Dendritic cell treated with granulocyte-macrophage colony-stimulating factor and Interleukin-4, amounts not matched to agents 40 ng/mL and 50 ng/mL, for 4 days (primary cell): ENCODE data around the gene SYT1.

Experiments
- H3K27ac Mint-ChIP-seq: one replicate; pipeline ENCODE4 v1.8.0; 2022; ENCODE audit warnings: mild to moderate bottlenecking, mixed read lengths
- H3K27me3 Mint-ChIP-seq: one replicate; pipeline ENCODE4 v1.8.0; 2022; ENCODE audit warnings: mild to moderate bottlenecking, mixed read lengths
- H3K36me3 Mint-ChIP-seq: one replicate; pipeline ENCODE4 v1.8.0; 2022; ENCODE audit warnings: low read depth, mixed read lengths
- H3K4me1 Mint-ChIP-seq: one replicate; pipeline ENCODE4 v1.8.0; 2022; ENCODE audit warnings: low read depth, mixed read lengths
- H3K4me3 Mint-ChIP-seq: one replicate; pipeline ENCODE4 v1.8.0; 2022; ENCODE audit warnings: mild to moderate bottlenecking, moderate library complexity, mixed read lengths
- H3K9me3 Mint-ChIP-seq: one replicate; pipeline ENCODE4 v1.8.0; 2022; ENCODE audit warnings: mixed read lengths
- intact Hi-C: fragments of 100-400 bp; cut with micrococcal nuclease; formaldehyde crosslinking; loops from one replicate; pipeline ENCODE4 v1.15.0; 2022

SYT1 gene

DNA sequence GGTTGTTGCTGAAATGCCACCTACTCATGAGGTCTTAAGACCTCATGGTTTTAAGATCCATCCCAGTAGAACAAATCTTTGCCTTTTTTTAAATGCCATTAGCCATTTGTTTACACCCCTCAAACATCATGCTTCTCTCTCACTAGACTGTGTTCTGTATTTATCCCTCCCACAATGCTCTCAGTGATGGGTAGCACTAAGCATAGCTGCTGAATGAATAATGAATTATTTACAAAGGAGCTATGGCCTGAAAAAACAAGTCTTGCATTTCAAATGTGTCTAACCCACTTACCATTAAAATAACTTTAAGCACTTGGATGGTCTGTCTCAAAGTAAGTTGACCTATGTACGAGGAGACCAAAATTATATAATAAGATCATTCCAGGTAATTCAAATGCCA lies 491.6 kb downstream of the SYT1 start:
- intact Hi-C loops = no loop called here
- Mint-ChIP-seq H3K4me1 (peaks cover 10% of the 10 kb centered on the region), H3K36me3 (no peaks in the 10 kb centered on the region), H3K27ac (no peak overlapping the region), H3K9me3 (no peaks in the 10 kb centered on the region), H3K4me3 (no peak overlapping the region), H3K27me3 (no peaks in the 10 kb centered on the region)

DNA sequence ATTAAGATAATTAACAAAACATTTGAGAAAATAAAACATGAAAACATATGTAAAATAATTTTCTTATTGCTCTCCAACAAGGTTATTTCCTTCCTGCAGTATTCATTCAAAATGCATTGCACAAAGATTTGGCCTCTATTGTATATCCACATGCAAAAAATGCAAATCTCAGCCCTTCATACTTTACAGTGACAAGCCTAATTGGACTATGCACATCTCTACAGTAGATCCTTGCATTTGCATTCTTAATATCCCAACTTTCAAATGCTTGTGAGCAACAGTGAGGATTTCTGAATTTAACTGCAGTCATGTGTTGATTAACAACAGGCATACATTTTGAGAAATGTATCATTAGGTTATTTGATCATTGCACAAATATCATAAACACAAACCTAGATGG lies 492.5 kb downstream of the SYT1 start:
- Mint-ChIP-seq H3K4me3 (no peak overlapping the region), H3K27me3 (no peaks in the 10 kb centered on the region), H3K4me1 (peaks cover 10% of the 10 kb centered on the region), H3K9me3 (no peaks in the 10 kb centered on the region), H3K27ac (no peak overlapping the region), H3K36me3 (no peaks in the 10 kb centered on the region)
- intact Hi-C loops = no loop called here

DNA sequence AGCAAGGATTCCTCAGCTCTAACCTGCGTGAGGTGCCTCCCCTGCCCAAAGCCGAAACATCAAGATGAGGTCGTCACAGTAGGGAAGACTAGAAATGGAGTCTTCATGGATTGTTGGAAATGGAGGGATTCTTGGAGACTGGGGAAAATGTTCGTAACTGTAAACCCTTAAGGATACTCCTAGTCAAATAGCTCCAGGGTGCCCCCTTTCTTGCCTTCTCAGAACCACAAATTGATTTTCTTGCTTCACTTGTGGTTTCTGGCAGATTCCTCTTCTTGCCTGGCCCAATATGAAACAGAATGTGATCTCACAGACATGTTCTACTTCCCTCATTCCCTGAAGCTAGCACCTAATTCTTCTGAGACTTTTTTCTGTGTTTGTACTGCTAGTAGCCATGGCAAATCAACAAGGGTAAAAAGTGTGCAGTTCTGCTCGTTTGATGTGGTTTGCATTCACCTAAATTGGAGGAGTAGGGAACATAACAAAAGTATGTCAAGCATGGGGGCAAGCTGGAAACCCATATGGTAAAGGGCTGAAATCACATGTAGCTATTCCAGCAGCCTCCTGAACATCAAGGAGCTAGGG lies 494.2 kb downstream of the SYT1 start:
- intact Hi-C loops = loop anchor here (1.0 kb wide), 1 partner anchor 11 kb away; no protein-coding TSS in a partner anchor
- H3K4me1 Mint-ChIP-seq = peaks cover 10% of the 10 kb centered on the region
- no peaks in the 10 kb centered on the region for H3K36me3 Mint-ChIP-seq
- peak overlapping the region; percentile 24 for H3K27ac Mint-ChIP-seq
- no peaks in the 10 kb centered on the region for H3K9me3 Mint-ChIP-seq
- no peak overlapping the region for H3K4me3 Mint-ChIP-seq
- H3K27me3 Mint-ChIP-seq = no peaks in the 10 kb centered on the region

DNA sequence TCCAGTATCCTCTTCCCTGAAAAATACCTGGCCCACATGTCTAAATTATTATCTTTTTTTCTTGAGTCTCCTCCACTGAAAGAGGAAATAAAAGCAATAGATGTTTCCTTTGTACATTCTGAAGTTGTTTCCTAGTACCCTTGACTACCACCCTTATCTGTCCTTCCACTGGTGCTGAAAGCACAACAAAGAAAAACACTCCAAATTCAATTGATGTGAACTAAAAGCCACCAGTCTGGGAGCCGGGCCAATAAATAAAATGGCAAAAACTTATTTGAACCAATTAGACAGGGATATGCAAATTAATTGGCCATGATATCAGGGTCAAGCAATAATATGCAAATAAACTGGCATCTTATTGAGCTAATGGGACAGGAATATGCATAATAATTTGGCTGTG lies 495.7 kb downstream of the SYT1 start:
- H3K36me3 Mint-ChIP-seq = no peaks in the 10 kb centered on the region
- peaks cover 10% of the 10 kb centered on the region for H3K4me1 Mint-ChIP-seq
- H3K27me3 Mint-ChIP-seq = no peaks in the 10 kb centered on the region
- H3K27ac Mint-ChIP-seq = no peak overlapping the region
- no peak overlapping the region for H3K4me3 Mint-ChIP-seq
- no peaks in the 10 kb centered on the region for H3K9me3 Mint-ChIP-seq
- intact Hi-C loops = no loop called here

DNA sequence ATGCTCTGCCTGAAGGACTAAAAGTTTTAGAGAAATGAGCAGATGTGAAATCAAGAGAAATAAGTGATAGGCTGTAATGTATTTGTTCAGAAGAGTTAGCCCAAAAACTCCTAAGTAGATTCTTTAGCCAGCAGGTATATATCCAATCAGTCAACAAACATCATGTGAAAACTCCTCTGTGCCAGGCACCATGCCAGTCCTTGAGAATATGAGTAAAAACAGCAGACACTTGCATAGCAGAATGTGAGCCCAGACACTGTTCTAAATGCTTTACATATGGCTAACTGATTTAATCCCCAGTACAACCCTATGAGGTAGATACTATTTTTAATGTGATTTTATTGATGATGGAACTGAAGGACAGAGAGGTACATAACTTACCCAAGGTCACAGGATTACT lies 496.4 kb downstream of the SYT1 start:
- Mint-ChIP-seq H3K27me3 (no peaks in the 10 kb centered on the region), H3K27ac (no peak overlapping the region), H3K9me3 (no peaks in the 10 kb centered on the region), H3K4me1 (peaks cover 10% of the 10 kb centered on the region), H3K36me3 (no peaks in the 10 kb centered on the region), H3K4me3 (no peak overlapping the region)
- intact Hi-C loops = no loop called here

DNA sequence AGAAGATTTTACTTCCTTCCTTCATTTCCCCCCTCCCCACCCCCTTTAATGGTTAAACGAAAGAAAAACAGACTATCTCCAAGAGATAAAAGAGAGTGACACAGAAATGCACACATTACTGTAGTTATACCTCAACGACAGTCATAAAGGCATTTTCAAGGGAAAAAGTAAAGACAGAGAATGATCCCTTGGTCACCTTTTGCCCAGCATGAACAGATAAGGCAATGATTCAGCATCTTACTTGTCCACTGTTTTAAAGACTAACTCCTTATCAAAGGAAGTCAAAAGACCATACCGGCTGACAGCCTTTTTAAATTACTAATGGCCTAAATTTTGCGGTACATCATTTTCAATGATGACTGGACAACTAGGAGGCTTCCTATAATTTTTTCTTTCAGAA lies 499.6 kb downstream of the SYT1 start:
- H3K4me3 Mint-ChIP-seq = no peak overlapping the region
- peaks cover 5% of the 10 kb centered on the region for H3K4me1 Mint-ChIP-seq
- intact Hi-C loops = no loop called here

DNA sequence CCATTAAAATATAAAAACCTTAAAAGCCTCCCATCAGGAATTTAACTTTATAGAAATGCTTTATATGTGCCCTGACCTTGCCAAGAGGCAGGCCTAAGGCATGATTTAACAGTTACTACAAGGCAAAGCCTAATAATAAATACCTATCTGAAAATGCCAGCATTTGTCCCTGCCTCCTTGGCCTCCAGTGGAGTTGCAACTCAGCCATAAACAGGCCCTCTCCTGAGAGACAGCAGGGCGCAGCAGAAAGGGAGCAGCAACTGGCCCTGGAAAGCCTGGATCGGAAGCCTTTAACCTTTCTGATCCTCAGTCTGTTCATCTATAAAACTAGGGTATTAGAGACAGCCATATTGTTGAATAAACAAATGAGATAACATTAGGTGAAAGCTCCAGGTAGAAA lies 501.8 kb downstream of the SYT1 start:
- intact Hi-C loops = no loop called here
- no peaks in the 10 kb centered on the region for H3K27me3 Mint-ChIP-seq
- no peak overlapping the region for H3K27ac Mint-ChIP-seq
- H3K4me3 Mint-ChIP-seq = no peak overlapping the region
- H3K4me1 Mint-ChIP-seq = no peaks in the 10 kb centered on the region
- H3K36me3 Mint-ChIP-seq = no peaks in the 10 kb centered on the region
- no peaks in the 10 kb centered on the region for H3K9me3 Mint-ChIP-seq

More for the DNA sequence above, 499.6 kb downstream of the SYT1 start:
- no peaks in the 10 kb centered on the region for H3K9me3 Mint-ChIP-seq
- no peaks in the 10 kb centered on the region for H3K27me3 Mint-ChIP-seq
- no peaks in the 10 kb centered on the region for H3K36me3 Mint-ChIP-seq
- no peak overlapping the region for H3K27ac Mint-ChIP-seq

DNA sequence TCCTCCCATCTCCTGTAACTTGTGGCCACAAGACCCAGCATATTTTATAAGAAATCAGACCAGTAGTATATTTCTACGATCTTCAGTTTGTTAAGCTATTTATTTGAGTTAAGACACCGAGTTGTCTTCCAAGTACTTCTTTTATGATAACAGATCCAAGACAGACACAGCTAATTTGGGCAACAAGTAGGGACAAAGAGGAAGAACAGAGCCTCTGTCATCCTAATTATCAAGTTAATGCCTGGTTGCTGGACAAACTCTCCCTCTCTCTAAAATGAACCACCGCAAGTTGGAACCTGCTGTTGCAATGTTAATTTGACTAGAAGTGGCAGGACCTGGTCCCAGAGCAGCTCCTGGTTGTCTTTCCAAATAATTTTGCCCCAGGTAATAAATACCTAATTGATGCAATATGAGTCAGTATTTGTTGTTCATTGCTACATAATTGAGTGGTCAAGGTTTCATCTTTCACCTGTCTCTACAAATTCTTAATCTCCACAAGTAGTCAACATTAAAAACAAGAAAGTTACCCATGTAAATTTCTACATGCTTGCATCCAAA lies 502.5 kb downstream of the SYT1 start:
- Mint-ChIP-seq H3K9me3 (no peaks in the 10 kb centered on the region), H3K27ac (no peak overlapping the region), H3K27me3 (no peaks in the 10 kb centered on the region), H3K4me1 (no peaks in the 10 kb centered on the region), H3K36me3 (no peaks in the 10 kb centered on the region), H3K4me3 (no peak overlapping the region)
- intact Hi-C loops = no loop called here

DNA sequence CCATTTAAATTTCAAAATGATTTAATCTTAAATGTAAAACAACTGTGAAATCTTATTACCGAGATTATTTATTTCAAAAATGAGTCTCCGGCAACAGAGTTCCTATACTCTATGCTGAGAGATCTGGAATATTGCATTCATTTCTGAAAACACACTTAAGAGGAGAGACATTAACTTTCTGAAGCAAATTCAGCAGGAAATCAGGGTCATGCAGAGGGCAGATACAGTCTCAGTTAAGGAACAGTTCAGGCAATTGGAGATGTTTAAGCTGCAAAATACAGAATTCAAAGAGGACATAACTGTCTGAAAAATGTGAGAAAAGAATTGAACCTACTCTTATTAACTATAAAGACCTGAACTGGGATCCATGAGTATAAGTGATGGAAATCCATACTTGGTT lies 505.4 kb downstream of the SYT1 start:
- no peak overlapping the region for H3K4me3 Mint-ChIP-seq
- H3K9me3 Mint-ChIP-seq = no peaks in the 10 kb centered on the region
- intact Hi-C loops = loop anchor here (10.0 kb wide), 1 partner anchor 1365 kb away; no protein-coding TSS in a partner anchor
- H3K4me1 Mint-ChIP-seq = no peaks in the 10 kb centered on the region
- H3K27ac Mint-ChIP-seq = no peak overlapping the region
- no peaks in the 10 kb centered on the region for H3K36me3 Mint-ChIP-seq
- no peaks in the 10 kb centered on the region for H3K27me3 Mint-ChIP-seq

DNA sequence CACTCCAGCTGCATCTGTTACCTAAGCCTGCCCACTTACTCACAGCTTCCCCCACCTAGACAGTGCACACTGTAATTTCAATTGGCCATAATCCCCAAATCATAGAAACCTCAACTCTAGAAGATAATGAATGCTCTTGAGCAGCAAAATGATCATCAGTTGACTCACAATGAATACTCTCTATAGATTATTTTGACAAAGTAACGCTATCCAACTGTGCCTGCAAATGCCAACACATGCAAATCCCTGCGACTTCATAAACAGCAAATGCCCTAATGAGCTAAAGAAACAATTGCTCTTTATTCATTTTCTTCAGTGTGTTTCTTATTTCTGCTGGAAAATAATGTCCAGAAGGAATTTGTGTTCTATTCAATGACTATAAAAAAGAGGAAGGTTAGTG lies 506.7 kb downstream of the SYT1 start:
- H3K27ac Mint-ChIP-seq = no peak overlapping the region
- no peak overlapping the region for H3K4me3 Mint-ChIP-seq
- H3K27me3 Mint-ChIP-seq = no peaks in the 10 kb centered on the region
- H3K9me3 Mint-ChIP-seq = no peaks in the 10 kb centered on the region
- intact Hi-C loops = loop anchor here (10.0 kb wide), 1 partner anchor 1366 kb away; no protein-coding TSS in a partner anchor
- H3K4me1 Mint-ChIP-seq = no peaks in the 10 kb centered on the region
- H3K36me3 Mint-ChIP-seq = no peaks in the 10 kb centered on the region

DNA sequence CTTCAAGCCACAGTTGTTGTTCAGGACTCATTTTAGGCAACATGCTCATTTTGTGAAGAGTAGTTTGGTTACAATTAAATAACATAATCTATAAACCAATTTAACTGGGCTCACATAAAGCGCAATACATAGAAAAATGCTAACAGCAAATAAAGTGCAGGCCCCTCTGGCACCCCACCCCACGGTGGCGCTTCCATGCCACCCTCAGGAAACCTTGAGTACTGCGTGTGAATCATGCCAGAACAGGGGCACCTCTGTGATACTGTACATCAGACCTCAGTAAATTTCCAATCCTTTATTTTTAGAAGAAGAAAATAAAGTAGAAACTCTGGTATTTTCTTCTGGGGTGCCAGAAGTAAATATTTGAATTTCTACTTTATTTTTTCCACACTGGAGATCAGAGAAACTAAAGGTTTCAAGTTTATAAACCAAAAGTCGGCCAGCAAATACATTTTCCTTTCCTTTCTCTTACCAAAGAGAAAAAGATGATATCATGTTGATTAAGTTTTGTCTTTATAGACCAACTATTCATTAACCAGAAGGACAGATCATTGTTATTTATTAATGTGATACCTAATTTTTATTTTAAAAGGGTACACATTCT lies 509.4 kb downstream of the SYT1 start:
- Mint-ChIP-seq H3K27ac (no peak overlapping the region), H3K9me3 (no peaks in the 10 kb centered on the region), H3K4me3 (no peak overlapping the region), H3K4me1 (no peaks in the 10 kb centered on the region), H3K27me3 (no peaks in the 10 kb centered on the region), H3K36me3 (no peaks in the 10 kb centered on the region)
- intact Hi-C loops = loop anchor here (2.0 to 10.0 kb wide), 2 partner anchors 1227 to 1369 kb away; no protein-coding TSS in a partner anchor

DNA sequence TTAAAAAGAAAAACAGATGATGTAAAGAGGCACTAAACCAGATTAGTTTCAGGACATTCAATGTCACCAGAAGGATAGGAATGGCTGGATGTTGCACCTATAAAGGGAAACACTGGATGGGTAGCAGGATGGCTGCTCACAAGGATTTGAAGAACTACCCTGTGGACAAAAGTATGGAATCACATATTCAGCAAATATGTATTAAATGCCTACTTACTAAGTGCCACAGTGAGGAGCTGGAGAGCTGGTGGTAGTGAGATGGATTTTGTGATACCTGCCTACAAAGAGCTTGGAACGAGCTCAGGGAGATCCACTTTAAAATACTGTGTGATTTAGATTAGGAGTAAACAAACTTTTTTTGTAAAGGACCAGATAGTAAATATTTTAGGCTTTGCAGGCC lies 510.0 kb downstream of the SYT1 start:
- Mint-ChIP-seq H3K9me3 (no peaks in the 10 kb centered on the region), H3K4me3 (no peak overlapping the region), H3K27ac (no peak overlapping the region), H3K4me1 (no peaks in the 10 kb centered on the region), H3K36me3 (no peaks in the 10 kb centered on the region), H3K27me3 (no peaks in the 10 kb centered on the region)
- intact Hi-C loops = loop anchor here (2.0 to 10.0 kb wide), 2 partner anchors 1228 to 1370 kb away; no protein-coding TSS in a partner anchor

DNA sequence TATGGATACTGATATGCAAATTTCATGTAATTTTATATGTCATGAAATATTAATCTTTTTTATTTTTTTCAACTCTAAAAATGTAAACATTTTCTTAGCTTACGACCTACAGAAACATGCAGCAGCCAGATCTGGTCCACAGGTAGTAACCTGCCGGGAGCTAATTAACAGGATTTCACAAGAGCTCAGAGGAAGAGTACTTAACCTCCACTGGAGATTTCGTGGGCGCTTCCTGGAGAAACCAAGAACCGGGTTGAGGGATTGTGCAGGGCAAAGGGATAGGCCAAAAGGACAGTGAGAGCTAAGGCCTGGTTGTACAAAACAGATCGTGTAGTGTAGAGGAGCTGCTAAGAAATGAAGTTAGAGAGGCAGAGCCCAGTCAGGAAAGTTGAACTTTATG lies 510.5 kb downstream of the SYT1 start:
- H3K4me3 Mint-ChIP-seq = no peak overlapping the region
- H3K4me1 Mint-ChIP-seq = no peaks in the 10 kb centered on the region
- H3K36me3 Mint-ChIP-seq = no peaks in the 10 kb centered on the region
- H3K27ac Mint-ChIP-seq = no peak overlapping the region
- intact Hi-C loops = loop anchor here (2.0 to 10.0 kb wide), 2 partner anchors 1228 to 1370 kb away; no protein-coding TSS in a partner anchor
- no peaks in the 10 kb centered on the region for H3K9me3 Mint-ChIP-seq
- H3K27me3 Mint-ChIP-seq = no peaks in the 10 kb centered on the region

DNA sequence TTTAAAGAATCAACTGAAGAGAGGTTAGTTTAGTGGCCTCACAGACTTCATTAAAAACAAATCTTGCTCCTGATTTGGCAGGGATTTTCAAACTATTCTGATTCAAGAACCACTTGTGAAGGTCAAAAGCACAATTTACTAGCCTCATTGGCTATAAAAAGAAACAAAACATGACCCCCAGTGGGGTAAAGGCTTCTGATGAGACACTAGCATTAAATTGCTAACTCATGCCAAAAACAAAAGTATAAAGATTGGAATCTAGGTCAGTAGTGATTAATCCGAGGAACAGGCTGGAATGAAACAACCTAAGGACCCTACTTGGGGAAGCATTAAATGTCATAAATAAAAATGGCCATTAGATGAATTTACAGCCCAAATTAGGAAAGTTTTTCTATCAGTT lies 513.9 kb downstream of the SYT1 start:
- Mint-ChIP-seq H3K27ac (no peak overlapping the region), H3K36me3 (no peaks in the 10 kb centered on the region), H3K9me3 (no peaks in the 10 kb centered on the region), H3K4me3 (no peak overlapping the region), H3K27me3 (no peaks in the 10 kb centered on the region), H3K4me1 (no peaks in the 10 kb centered on the region)
- intact Hi-C loops = loop anchor here (10.0 kb wide), 1 partner anchor 1374 kb away; no protein-coding TSS in a partner anchor
